DOHH2 (cell line): ENCODE results near the gene HIF1AN.

Experiments
- EZH2phosphoT487 ChIP-seq: fragments of 200-600 bp; sonication (generic); IDR thresholded peaks from 2 replicates; pipeline ENCODE4 v1.6.1; 2017; ENCODE audit warnings: borderline replicate concordance, mild to moderate bottlenecking, antibody characterized with exemption, low read length, moderate library complexity, mixed read lengths
- TF ChIP-seq, protein P1 (sequence below): fragments of 200-600 bp; sonication (generic); IDR thresholded peaks from one replicate; pipeline ENCODE4 v1.5.1; 2014; ENCODE audit warnings: antibody characterized with exemption, mild to moderate bottlenecking, low read depth, low read length; ENCODE audit not compliant: poor library complexity, severe bottlenecking

DNA sequence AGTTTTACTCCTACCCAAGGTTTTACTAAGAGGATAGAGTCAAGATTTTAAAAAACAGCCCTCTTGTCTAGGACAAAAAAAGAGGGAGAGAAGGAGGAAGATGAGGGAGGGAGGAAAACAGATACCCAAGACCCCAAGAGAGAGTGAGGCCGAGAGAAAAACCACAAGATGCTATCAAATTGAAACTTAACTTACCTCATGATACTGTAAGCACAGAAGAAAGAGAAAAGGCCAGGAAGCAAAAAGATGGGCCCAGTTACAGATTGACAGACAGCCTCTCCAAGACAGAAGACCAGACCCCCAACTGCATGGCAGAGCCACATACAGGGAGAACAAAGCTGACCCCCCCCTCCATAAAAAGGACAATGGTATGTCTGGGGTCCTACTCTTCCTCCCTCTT lies 27.5 kb upstream of the HIF1AN start:
- TF ChIP-seq, protein P1, sequence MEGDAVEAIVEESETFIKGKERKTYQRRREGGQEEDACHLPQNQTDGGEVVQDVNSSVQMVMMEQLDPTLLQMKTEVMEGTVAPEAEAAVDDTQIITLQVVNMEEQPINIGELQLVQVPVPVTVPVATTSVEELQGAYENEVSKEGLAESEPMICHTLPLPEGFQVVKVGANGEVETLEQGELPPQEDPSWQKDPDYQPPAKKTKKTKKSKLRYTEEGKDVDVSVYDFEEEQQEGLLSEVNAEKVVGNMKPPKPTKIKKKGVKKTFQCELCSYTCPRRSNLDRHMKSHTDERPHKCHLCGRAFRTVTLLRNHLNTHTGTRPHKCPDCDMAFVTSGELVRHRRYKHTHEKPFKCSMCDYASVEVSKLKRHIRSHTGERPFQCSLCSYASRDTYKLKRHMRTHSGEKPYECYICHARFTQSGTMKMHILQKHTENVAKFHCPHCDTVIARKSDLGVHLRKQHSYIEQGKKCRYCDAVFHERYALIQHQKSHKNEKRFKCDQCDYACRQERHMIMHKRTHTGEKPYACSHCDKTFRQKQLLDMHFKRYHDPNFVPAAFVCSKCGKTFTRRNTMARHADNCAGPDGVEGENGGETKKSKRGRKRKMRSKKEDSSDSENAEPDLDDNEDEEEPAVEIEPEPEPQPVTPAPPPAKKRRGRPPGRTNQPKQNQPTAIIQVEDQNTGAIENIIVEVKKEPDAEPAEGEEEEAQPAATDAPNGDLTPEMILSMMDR = no peak
- no peak for TF ChIP-seq EZH2phosphoT487
